BE2C (cell line): ENCODE data around the gene TMEM38B.

ENCODE experiments used
- DNase-seq: peaks from one replicate; pipeline ENCODE4 v3.0.0-alpha.2; 2020
- H3K27me3 ChIP-seq: fragments of 250-450 bp; sonication (Bioruptor Pico); 2 replicates; pipeline ENCODE4 v1.5.1; 2020; ENCODE audit warnings: mild to moderate bottlenecking
- H3K36me3 ChIP-seq: fragments of 250-450 bp; sonication (Bioruptor Pico); 2 replicates; pipeline ENCODE4 v1.5.1; 2020; ENCODE audit warnings: mild to moderate bottlenecking
- H3K4me1 ChIP-seq: fragments of 250-450 bp; sonication (Bioruptor Pico); 2 replicates; pipeline ENCODE4 v1.5.1; 2020
- H3K4me3 ChIP-seq: 2 replicates; pipeline ENCODE4 v1.5.1; 2011; ENCODE audit warnings: low read depth, low read length
- H3K9me3 ChIP-seq: fragments of 250-450 bp; sonication (Bioruptor Pico); 2 replicates; pipeline ENCODE4 v1.5.1; 2020
- TF ChIP-seq, protein P1 (sequence below): IDR thresholded peaks from 2 replicates; pipeline ENCODE4 v1.5.1; 2012; ENCODE audit warnings: mild to moderate bottlenecking, low read depth, low read length

The TMEM38B gene

GRCh38 chr9:105816202-105816744 lies 121.9 kb downstream of the TMEM38B start:
- no peaks in the 10 kb centered on the region for H3K36me3 ChIP-seq
- TF ChIP-seq, protein P1, sequence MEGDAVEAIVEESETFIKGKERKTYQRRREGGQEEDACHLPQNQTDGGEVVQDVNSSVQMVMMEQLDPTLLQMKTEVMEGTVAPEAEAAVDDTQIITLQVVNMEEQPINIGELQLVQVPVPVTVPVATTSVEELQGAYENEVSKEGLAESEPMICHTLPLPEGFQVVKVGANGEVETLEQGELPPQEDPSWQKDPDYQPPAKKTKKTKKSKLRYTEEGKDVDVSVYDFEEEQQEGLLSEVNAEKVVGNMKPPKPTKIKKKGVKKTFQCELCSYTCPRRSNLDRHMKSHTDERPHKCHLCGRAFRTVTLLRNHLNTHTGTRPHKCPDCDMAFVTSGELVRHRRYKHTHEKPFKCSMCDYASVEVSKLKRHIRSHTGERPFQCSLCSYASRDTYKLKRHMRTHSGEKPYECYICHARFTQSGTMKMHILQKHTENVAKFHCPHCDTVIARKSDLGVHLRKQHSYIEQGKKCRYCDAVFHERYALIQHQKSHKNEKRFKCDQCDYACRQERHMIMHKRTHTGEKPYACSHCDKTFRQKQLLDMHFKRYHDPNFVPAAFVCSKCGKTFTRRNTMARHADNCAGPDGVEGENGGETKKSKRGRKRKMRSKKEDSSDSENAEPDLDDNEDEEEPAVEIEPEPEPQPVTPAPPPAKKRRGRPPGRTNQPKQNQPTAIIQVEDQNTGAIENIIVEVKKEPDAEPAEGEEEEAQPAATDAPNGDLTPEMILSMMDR: no peak
- no peaks in the 10 kb centered on the region for H3K27me3 ChIP-seq
- no peak for DNase-seq
- H3K9me3 ChIP-seq: no peaks in the 10 kb centered on the region
- H3K4me1 ChIP-seq: no peaks in the 10 kb centered on the region
- no peak overlapping the region for H3K4me3 ChIP-seq

GRCh38 chr9:105816981-105817380 lies 122.6 kb downstream of the TMEM38B start:
- Histone ChIP-seq H3K36me3 (no peaks in the 10 kb centered on the region), H3K27me3 (no peaks in the 10 kb centered on the region), H3K4me3 (no peak overlapping the region), H3K4me1 (no peaks in the 10 kb centered on the region), H3K9me3 (no peaks in the 10 kb centered on the region)
- DNase-seq: no peak
- TF ChIP-seq, protein P1: no peak

- H3K27me3 ChIP-seq: no peaks in the 10 kb centered on the region
- H3K4me1 ChIP-seq: no peaks in the 10 kb centered on the region
- TF ChIP-seq, protein P1: no peak
- no peaks in the 10 kb centered on the region for H3K9me3 ChIP-seq
- no peaks in the 10 kb centered on the region for H3K36me3 ChIP-seq
- no peak overlapping the region for H3K4me3 ChIP-seq
- DNase-seq: no peak
Measured at GRCh38 chr9:105818903-105819302, 124.6 kb downstream of the TMEM38B start.

GRCh38 chr9:105822814-105823213 lies 128.5 kb downstream of the TMEM38B start:
- no peaks in the 10 kb centered on the region for H3K27me3 ChIP-seq
- TF ChIP-seq, protein P1: no peak
- no peaks in the 10 kb centered on the region for H3K9me3 ChIP-seq
- no peaks in the 10 kb centered on the region for H3K4me1 ChIP-seq
- H3K4me3 ChIP-seq: no peak overlapping the region
- no peak for DNase-seq
- H3K36me3 ChIP-seq: no peaks in the 10 kb centered on the region
